ENCODE results near the gene ACACA.

GRCh38 chr17:37067555-37068111 lies 339.0 kb downstream of the ACACA start:
- TF ChIP-seq SP1 (IDR thresholded peaks at IDR 0.05) = no peak
- no peak for TF ChIP-seq CTBP1 (IDR thresholded peaks at IDR 0.05; ENCODE audit: borderline replicate concordance)
- no peak for TF ChIP-seq LEF1 (IDR thresholded peaks at IDR 0.05; ENCODE audit: borderline replicate concordance)
- no peak for TF ChIP-seq PKNOX1 (IDR thresholded peaks at IDR 0.05)
- TF ChIP-seq FOXA1 (IDR thresholded peaks at IDR 0.05) = no peak
- no peak for TF ChIP-seq FOXM1 (IDR thresholded peaks at IDR 0.05; ENCODE audit: borderline replicate concordance)
- TF ChIP-seq BHLHE40 (IDR thresholded peaks at IDR 0.05; ENCODE audit: borderline replicate concordance) = no peak

Measured in HEK293T (cell line).